ENCODE results near the gene SKIC2.

Gene SKIC2

DNA sequence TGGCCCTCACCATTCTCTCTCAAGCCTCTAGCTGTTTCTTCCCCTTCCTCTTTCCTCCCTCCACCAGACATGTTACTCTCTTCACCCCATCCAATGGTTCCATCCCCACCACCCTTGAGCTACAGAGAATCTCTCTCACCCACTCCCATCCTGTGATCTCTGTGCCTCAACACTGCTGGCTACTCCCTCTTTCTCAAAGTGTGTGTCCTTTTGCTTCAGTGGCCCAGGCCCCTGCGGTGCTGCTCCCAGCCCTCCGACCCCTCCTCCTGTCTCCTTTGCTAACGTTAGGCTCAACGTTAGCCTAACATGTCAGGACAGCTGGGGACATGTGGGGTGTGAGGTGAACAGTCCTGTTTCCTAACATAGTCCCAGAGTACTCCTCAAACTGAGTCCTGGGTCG lies 6.1 kb upstream of the SKIC2 start:
- Histone ChIP-seq H3K36me3 (ENCODE audit: control insufficient read depth in 2 of 2, insufficient read depth in 2 of 2, low read length in 2 of 2) (peaks cover 52 to 53% of the 10 kb centered on the region in 2 donors), H3K27ac (ENCODE audit: low read depth in 2 of 2, low read length in 2 of 2) (no peak overlapping the region), H3K9ac (ENCODE audit: low read depth in 1 of 2, low read length in 2 of 2) (no peak overlapping the region), H3K9me3 (ENCODE audit: control insufficient read depth in 2 of 2, low read length in 2 of 2) (no peaks in the 10 kb centered on the region), H3K4me1 (ENCODE audit: control insufficient read depth in 2 of 2, insufficient read depth in 2 of 2, low read length in 2 of 2) (peaks cover 2 to 3% of the 10 kb centered on the region in 2 donors), H3K27me3 (ENCODE audit: control insufficient read depth in 2 of 2, insufficient read depth in 2 of 2, low read length in 2 of 2) (no peaks in the 10 kb centered on the region), H3K4me3 (ENCODE audit: low read length in 2 of 2) (no peak overlapping the region)

DNA sequence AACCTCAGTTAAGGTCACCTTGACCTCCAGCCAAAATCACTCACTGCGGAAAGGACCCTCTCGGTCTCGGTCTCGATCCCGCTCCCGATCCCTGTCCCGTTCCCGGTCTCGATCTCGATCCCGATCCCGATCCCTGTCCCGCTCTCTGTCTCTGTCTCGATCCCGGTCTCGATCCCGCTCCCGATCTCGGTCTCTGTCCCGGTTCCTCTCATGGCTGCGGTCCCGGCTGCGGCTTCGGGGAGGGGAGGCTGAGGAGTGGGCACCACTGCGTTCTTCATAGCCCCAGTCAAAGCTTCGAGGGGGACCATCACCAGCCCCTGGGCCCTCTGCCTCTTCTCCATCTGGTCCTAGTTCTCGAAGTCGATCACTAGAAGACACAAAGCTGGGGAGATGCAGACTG lies 4.5 kb upstream of the SKIC2 start:
- Histone ChIP-seq H3K27ac (ENCODE audit: low read depth in 2 of 2, low read length in 2 of 2) (no peak overlapping the region), H3K27me3 (ENCODE audit: control insufficient read depth in 2 of 2, insufficient read depth in 2 of 2, low read length in 2 of 2) (no peaks in the 10 kb centered on the region), H3K9ac (ENCODE audit: low read depth in 1 of 2, low read length in 2 of 2) (no peak overlapping the region), H3K36me3 (ENCODE audit: control insufficient read depth in 2 of 2, insufficient read depth in 2 of 2, low read length in 2 of 2) (peaks cover 52 to 53% of the 10 kb centered on the region in 2 donors), H3K4me3 (ENCODE audit: low read length in 2 of 2) (no peak overlapping the region), H3K4me1 (ENCODE audit: control insufficient read depth in 2 of 2, insufficient read depth in 2 of 2, low read length in 2 of 2) (peaks cover 13% of the 10 kb centered on the region in 2 donors), H3K9me3 (ENCODE audit: control insufficient read depth in 2 of 2, low read length in 2 of 2) (no peaks in the 10 kb centered on the region)

DNA sequence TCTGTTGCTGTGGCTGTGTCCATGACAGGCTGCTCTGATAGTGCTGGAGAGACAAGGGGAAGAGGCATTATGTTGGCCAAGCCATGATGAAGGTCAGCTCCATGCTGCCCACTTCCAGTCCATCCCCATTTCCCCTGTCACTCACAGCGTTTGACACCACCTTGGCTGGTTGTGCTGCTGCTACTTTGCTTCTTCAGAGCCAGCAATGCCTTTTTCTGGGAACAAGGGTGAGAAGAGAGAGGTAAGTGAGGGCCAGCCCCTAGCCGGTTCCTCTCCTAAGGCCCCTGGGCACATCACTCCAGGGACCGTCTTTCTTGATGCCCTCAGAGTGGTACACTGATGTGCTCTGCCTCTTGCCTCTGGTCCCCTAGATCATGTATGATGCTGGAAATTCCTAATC lies 2.2 kb upstream of the SKIC2 start:
- H3K9ac ChIP-seq (ENCODE audit: low read depth in 1 of 2, low read length in 2 of 2) = no peak overlapping the region
- no peaks in the 10 kb centered on the region for H3K9me3 ChIP-seq (ENCODE audit: control insufficient read depth in 2 of 2, low read length in 2 of 2)
- no peak overlapping the region for H3K27ac ChIP-seq (ENCODE audit: low read depth in 2 of 2, low read length in 2 of 2)
- peaks cover 50 to 56% of the 10 kb centered on the region in 2 donors for H3K36me3 ChIP-seq (ENCODE audit: control insufficient read depth in 2 of 2, insufficient read depth in 2 of 2, low read length in 2 of 2)
- no peaks in the 10 kb centered on the region for H3K27me3 ChIP-seq (ENCODE audit: control insufficient read depth in 2 of 2, insufficient read depth in 2 of 2, low read length in 2 of 2)
- peaks cover 14 to 17% of the 10 kb centered on the region in 2 donors for H3K4me1 ChIP-seq (ENCODE audit: control insufficient read depth in 2 of 2, insufficient read depth in 2 of 2, low read length in 2 of 2)
- no peak overlapping the region for H3K4me3 ChIP-seq (ENCODE audit: low read length in 2 of 2)

DNA sequence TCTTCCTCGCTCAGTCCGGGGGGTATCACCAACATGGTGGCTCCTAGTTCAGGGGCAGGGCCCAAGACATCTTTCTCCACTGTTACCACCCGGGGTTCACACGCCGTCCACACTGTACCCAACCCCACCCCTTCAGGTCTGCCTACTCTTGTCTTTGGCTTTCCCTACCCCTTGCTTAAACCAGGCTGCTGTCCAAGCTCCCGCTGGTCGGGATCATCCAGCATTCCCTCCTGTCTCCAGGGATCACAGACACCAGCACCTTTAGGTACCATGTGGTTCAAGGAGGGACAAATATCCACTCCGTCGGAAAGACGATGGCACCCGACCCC lies 599 bp upstream of the SKIC2 start:
- Histone ChIP-seq H3K36me3 (ENCODE audit: control insufficient read depth in 2 of 2, insufficient read depth in 2 of 2, low read length in 2 of 2) (peaks cover 51 to 56% of the 10 kb centered on the region in 2 donors), H3K4me3 (ENCODE audit: low read length in 2 of 2) (peak overlapping the region; percentile 90 to 99), H3K27ac (ENCODE audit: low read depth in 2 of 2, low read length in 2 of 2) (peak overlapping the region; percentile 77 to 87), H3K9ac (ENCODE audit: low read depth in 1 of 2, low read length in 2 of 2) (peak overlapping the region; percentile 94 to 98), H3K4me1 (ENCODE audit: control insufficient read depth in 2 of 2, insufficient read depth in 2 of 2, low read length in 2 of 2) (peaks cover 14 to 17% of the 10 kb centered on the region in 2 donors), H3K9me3 (ENCODE audit: control insufficient read depth in 2 of 2, low read length in 2 of 2) (no peaks in the 10 kb centered on the region), H3K27me3 (ENCODE audit: control insufficient read depth in 2 of 2, insufficient read depth in 2 of 2, low read length in 2 of 2) (no peaks in the 10 kb centered on the region)

DNA sequence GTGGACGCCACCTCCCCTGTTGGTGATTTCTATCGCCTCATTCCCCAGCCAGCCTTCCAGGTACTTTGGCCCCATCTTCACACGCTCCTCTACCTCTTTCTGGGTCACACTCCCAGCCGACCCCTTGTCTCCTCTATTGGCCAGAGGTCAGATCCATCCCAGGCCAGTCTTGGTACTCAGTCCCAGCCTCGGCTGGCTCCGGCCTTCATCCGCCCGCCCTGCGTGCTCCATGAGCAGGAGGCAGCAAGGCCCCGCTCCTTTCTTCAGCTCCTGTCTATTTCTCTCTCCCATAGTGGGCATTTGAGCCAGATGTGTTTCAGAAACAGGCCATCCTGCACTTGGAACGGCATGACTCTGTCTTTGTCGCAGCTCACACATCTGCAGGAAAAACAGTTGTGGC lies 2.6 kb downstream of the SKIC2 start:
- H3K27me3 ChIP-seq (ENCODE audit: control insufficient read depth in 2 of 2, insufficient read depth in 2 of 2, low read length in 2 of 2) = no peaks in the 10 kb centered on the region
- peaks cover 14 to 17% of the 10 kb centered on the region in 2 donors for H3K4me1 ChIP-seq (ENCODE audit: control insufficient read depth in 2 of 2, insufficient read depth in 2 of 2, low read length in 2 of 2)
- H3K4me3 ChIP-seq (ENCODE audit: low read length in 2 of 2) = no peak overlapping the region
- peaks cover 48 to 55% of the 10 kb centered on the region in 2 donors for H3K36me3 ChIP-seq (ENCODE audit: control insufficient read depth in 2 of 2, insufficient read depth in 2 of 2, low read length in 2 of 2)
- H3K9me3 ChIP-seq (ENCODE audit: control insufficient read depth in 2 of 2, low read length in 2 of 2) = no peaks in the 10 kb centered on the region
- H3K9ac ChIP-seq (ENCODE audit: low read depth in 1 of 2, low read length in 2 of 2) = no peak overlapping the region
- H3K27ac ChIP-seq (ENCODE audit: low read depth in 2 of 2, low read length in 2 of 2) = no peak overlapping the region

DNA sequence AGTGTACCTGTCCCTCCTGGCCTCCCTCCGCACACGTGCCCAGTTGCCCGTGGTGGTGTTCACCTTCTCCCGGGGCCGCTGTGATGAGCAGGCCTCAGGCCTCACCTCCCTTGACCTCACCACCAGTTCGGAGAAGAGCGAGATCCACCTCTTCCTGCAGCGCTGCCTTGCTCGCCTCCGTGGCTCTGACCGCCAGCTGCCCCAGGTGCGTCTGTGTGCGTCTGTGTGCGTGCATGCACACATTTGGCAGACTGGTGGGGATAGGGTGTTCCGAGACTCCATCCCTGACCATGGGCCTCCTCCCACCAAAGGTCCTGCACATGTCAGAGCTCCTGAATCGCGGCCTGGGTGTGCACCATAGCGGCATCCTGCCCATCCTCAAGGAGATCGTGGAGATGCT lies 4.9 kb downstream of the SKIC2 start:
- no peak overlapping the region for H3K27ac ChIP-seq (ENCODE audit: low read depth in 2 of 2, low read length in 2 of 2)
- no peaks in the 10 kb centered on the region for H3K9me3 ChIP-seq (ENCODE audit: control insufficient read depth in 2 of 2, low read length in 2 of 2)
- no peak overlapping the region for H3K9ac ChIP-seq (ENCODE audit: low read depth in 1 of 2, low read length in 2 of 2)
- peaks cover 62 to 73% of the 10 kb centered on the region in 2 donors for H3K36me3 ChIP-seq (ENCODE audit: control insufficient read depth in 2 of 2, insufficient read depth in 2 of 2, low read length in 2 of 2)
- no peak overlapping the region for H3K4me3 ChIP-seq (ENCODE audit: low read length in 2 of 2)
- no peaks in the 10 kb centered on the region for H3K27me3 ChIP-seq (ENCODE audit: control insufficient read depth in 2 of 2, insufficient read depth in 2 of 2, low read length in 2 of 2)
- peaks cover 5 to 8% of the 10 kb centered on the region in 2 donors for H3K4me1 ChIP-seq (ENCODE audit: control insufficient read depth in 2 of 2, insufficient read depth in 2 of 2, low read length in 2 of 2)

DNA sequence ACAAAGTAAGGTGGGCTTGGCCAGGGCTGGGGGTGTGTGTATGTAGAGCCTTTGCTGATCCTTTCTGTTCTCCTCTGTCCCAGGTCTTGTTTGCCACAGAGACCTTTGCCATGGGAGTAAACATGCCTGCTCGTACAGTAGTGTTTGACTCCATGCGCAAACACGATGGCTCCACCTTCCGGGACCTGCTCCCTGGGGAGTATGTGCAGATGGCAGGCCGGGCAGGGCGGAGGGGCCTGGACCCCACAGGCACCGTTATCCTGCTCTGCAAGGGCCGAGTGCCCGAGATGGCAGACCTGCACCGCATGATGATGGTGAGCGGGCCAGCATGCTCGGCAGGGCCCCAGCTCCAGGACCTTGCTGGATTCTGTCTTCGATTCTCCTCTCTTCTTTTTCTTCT lies 6.7 kb downstream of the SKIC2 start:
- H3K27ac ChIP-seq (ENCODE audit: low read depth in 2 of 2, low read length in 2 of 2) = no peak overlapping the region
- no peak overlapping the region for H3K4me3 ChIP-seq (ENCODE audit: low read length in 2 of 2)
- H3K36me3 ChIP-seq (ENCODE audit: control insufficient read depth in 2 of 2, insufficient read depth in 2 of 2, low read length in 2 of 2) = peaks cover 76 to 87% of the 10 kb centered on the region in 2 donors
- no peak overlapping the region for H3K9ac ChIP-seq (ENCODE audit: low read depth in 1 of 2, low read length in 2 of 2)
- peaks cover 0 to 4% of the 10 kb centered on the region in 2 donors for H3K4me1 ChIP-seq (ENCODE audit: control insufficient read depth in 2 of 2, insufficient read depth in 2 of 2, low read length in 2 of 2)
- H3K9me3 ChIP-seq (ENCODE audit: control insufficient read depth in 2 of 2, low read length in 2 of 2) = no peaks in the 10 kb centered on the region
- no peaks in the 10 kb centered on the region for H3K27me3 ChIP-seq (ENCODE audit: control insufficient read depth in 2 of 2, insufficient read depth in 2 of 2, low read length in 2 of 2)

DNA sequence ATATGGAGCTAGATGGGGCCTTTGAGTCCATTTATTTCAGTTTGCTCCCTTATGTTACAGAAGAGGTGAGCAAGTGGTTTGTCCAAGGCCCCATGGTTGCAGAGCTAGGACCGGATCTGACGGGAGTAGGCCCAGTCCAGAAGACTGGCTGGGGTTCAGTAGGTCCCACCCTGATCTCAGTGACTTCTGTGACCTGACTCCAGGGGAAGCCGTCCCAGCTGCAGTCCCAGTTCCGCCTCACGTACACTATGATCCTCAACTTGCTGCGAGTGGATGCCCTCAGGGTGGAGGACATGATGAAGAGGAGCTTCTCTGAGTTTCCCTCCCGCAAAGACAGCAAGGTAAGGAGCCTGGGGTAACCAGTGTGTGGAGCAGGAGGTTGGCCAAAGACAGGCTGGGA lies 7.5 kb downstream of the SKIC2 start:
- Histone ChIP-seq H3K36me3 (ENCODE audit: control insufficient read depth in 2 of 2, insufficient read depth in 2 of 2, low read length in 2 of 2) (peaks cover 70 to 78% of the 10 kb centered on the region in 2 donors), H3K27ac (ENCODE audit: low read depth in 2 of 2, low read length in 2 of 2) (no peak overlapping the region), H3K27me3 (ENCODE audit: control insufficient read depth in 2 of 2, insufficient read depth in 2 of 2, low read length in 2 of 2) (no peaks in the 10 kb centered on the region)

DNA sequence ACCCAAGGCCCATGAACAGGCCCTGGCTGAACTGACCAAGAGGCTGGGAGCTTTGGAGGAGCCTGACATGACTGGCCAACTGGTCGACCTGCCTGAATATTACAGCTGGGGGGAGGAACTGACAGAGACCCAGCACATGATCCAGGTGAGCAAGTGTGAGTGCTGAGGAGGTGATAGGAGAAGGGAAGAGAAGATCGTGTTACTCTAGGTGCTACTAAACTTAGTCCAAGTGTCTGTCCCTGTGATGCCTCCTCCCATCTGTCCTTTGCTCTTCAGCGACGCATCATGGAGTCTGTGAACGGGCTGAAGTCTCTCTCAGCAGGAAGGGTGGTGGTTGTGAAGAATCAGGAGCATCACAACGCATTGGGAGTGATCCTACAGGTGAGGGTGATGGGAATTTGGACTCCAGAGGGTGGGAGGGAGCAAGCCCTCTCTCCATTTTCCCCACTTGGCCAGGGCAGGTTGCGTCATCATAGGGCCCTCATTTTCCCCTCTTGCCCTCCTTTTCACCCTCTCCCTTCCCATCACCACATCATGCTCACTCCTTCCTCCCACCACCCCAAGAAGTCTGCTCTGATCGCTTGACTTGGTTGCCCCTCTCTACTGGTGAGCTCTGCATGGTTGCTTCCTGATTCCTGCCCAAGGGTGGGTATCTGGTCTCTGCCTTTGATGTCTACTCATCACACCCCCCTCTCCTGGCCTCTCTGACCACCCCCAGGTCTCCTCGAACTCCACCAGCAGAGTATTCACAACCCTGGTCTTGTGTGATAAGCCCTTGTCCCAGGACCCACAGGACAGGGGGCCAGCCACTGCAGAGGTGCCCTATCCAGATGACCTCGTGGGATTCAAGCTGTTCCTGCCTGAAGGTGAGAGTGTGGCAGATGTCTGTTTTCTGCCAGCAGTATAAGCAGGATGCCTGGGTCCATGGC lies 8.3 kb downstream of the SKIC2 start:
- Histone ChIP-seq H3K27ac (ENCODE audit: low read depth in 2 of 2, low read length in 2 of 2) (no peak overlapping the region), H3K9me3 (ENCODE audit: control insufficient read depth in 2 of 2, low read length in 2 of 2) (no peaks in the 10 kb centered on the region), H3K27me3 (ENCODE audit: control insufficient read depth in 2 of 2, insufficient read depth in 2 of 2, low read length in 2 of 2) (no peaks in the 10 kb centered on the region), H3K9ac (ENCODE audit: low read depth in 1 of 2, low read length in 2 of 2) (no peak overlapping the region), H3K4me1 (ENCODE audit: control insufficient read depth in 2 of 2, insufficient read depth in 2 of 2, low read length in 2 of 2) (peaks cover 9 to 15% of the 10 kb centered on the region in 2 donors), H3K36me3 (ENCODE audit: control insufficient read depth in 2 of 2, insufficient read depth in 2 of 2, low read length in 2 of 2) (peaks cover 63 to 71% of the 10 kb centered on the region in 2 donors), H3K4me3 (ENCODE audit: low read length in 2 of 2) (no peak overlapping the region)

More for the DNA sequence above, 7.5 kb downstream of the SKIC2 start:
- Histone ChIP-seq H3K9ac (ENCODE audit: low read depth in 1 of 2, low read length in 2 of 2) (no peak overlapping the region), H3K4me3 (ENCODE audit: low read length in 2 of 2) (no peak overlapping the region), H3K9me3 (ENCODE audit: control insufficient read depth in 2 of 2, low read length in 2 of 2) (no peaks in the 10 kb centered on the region), H3K4me1 (ENCODE audit: control insufficient read depth in 2 of 2, insufficient read depth in 2 of 2, low read length in 2 of 2) (peaks cover 6 to 12% of the 10 kb centered on the region in 2 donors)

DNA sequence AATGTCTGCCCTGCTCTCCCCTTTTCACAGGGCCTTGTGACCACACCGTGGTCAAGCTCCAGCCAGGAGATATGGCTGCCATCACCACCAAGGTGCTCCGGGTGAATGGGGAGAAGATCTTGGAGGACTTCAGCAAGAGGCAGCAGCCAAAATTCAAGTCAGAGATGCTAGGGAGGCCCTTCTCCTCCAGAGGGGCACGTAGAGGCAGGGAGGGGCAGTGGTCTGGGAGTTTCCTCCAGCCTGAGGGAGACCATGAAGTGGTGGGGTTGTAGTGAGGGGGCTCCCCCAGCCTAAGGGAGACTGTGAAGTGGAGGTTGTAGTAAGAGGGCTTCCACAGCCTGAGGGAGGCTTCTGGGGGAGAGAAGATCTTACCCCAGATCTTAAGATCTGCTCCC lies 8.9 kb downstream of the SKIC2 start:
- no peaks in the 10 kb centered on the region for H3K9me3 ChIP-seq (ENCODE audit: control insufficient read depth in 2 of 2, low read length in 2 of 2)
- H3K36me3 ChIP-seq (ENCODE audit: control insufficient read depth in 2 of 2, insufficient read depth in 2 of 2, low read length in 2 of 2) = peaks cover 56 to 65% of the 10 kb centered on the region in 2 donors
- H3K4me3 ChIP-seq (ENCODE audit: low read length in 2 of 2) = no peak overlapping the region
- H3K9ac ChIP-seq (ENCODE audit: low read depth in 1 of 2, low read length in 2 of 2) = no peak overlapping the region
- H3K27ac ChIP-seq (ENCODE audit: low read depth in 2 of 2, low read length in 2 of 2) = no peak overlapping the region
- peaks cover 13 to 15% of the 10 kb centered on the region in 2 donors for H3K4me1 ChIP-seq (ENCODE audit: control insufficient read depth in 2 of 2, insufficient read depth in 2 of 2, low read length in 2 of 2)
- H3K27me3 ChIP-seq (ENCODE audit: control insufficient read depth in 2 of 2, insufficient read depth in 2 of 2, low read length in 2 of 2) = no peaks in the 10 kb centered on the region

Measured in mucosa of rectum (tissue), 2 donors.